ENCODE results near the gene HTRA2.

The HTRA2 gene

GRCh38 chr2:74535440-74535965 is 5.8 kb downstream of the HTRA2 start:
- H3K9me3 Mint-ChIP-seq = peaks cover 3% of the 10 kb centered on the region
- H3K4me1 Mint-ChIP-seq = peaks cover 40% of the 10 kb centered on the region
- no peak for ATAC-seq (ENCODE audit: low read depth)
- H3K4me3 Mint-ChIP-seq = no peak overlapping the region
- peaks cover 3% of the 10 kb centered on the region for H3K36me3 Mint-ChIP-seq
- no peaks in the 10 kb centered on the region for H3K27me3 Mint-ChIP-seq
- H3K27ac Mint-ChIP-seq = no peak overlapping the region
- DNase-seq (ENCODE audit: low spot score in 2 of 2) = no peak

DNA sequence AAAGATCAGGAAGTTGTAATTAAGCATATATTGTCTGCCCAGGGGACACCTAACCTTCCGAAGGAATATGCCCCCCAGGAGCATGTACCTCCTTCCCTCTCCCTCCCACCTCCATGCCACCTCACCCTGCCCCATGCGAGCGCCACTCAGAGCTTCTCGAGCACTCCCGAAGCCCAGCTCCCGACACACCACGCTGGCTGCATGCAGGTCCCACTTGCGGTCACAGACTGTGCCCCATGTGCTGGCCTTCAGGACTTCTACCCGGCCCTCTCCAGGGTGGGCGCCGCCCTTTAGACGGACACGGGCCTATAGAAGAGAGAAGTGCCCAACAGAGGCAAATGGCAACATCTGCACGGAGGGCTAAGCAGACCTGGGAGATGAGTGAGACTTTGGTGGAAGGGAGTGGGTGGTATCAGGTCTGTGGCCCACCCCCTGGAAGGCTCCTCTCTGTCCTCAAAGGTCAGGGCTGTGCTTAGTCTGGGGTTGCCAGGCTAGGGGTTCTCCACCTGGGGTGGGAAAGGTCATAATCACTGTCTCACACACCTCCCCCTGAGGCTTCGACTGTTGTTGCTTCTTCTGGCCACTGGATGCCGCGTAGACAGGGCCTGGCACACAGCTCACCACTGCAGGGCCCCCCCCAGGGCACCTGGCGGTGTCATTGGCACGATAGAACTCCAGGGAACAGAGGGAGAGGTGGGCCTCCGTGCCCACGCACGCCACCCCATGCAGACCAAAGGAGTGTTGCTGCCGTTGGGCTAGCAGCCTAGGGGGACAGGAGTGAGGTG is 6.6 kb downstream of the HTRA2 start:
- peaks cover 34% of the 10 kb centered on the region for H3K4me1 Mint-ChIP-seq
- no peak overlapping the region for H3K4me3 Mint-ChIP-seq
- H3K27ac Mint-ChIP-seq = no peak overlapping the region
- H3K9me3 Mint-ChIP-seq = peaks cover 3% of the 10 kb centered on the region
- no peaks in the 10 kb centered on the region for H3K27me3 Mint-ChIP-seq
- peaks cover 3% of the 10 kb centered on the region for H3K36me3 Mint-ChIP-seq
- ATAC-seq (ENCODE audit: low read depth) (no peak), DNase-seq (ENCODE audit: low spot score in 2 of 2) (no peak)

- H3K36me3 Mint-ChIP-seq = peaks cover 3% of the 10 kb centered on the region
- DNase-seq (ENCODE audit: low spot score in 2 of 2) (no peak), ATAC-seq (ENCODE audit: low read depth) (no peak)
- H3K27me3 Mint-ChIP-seq = no peaks in the 10 kb centered on the region
- H3K9me3 Mint-ChIP-seq = peaks cover 3% of the 10 kb centered on the region
- no peak overlapping the region for H3K4me3 Mint-ChIP-seq
- peaks cover 27% of the 10 kb centered on the region for H3K4me1 Mint-ChIP-seq
- peak overlapping the region; percentile 99 for H3K27ac Mint-ChIP-seq
Measured at GRCh38 chr2:74537140-74537539, 7.4 kb downstream of the HTRA2 start.

DNA sequence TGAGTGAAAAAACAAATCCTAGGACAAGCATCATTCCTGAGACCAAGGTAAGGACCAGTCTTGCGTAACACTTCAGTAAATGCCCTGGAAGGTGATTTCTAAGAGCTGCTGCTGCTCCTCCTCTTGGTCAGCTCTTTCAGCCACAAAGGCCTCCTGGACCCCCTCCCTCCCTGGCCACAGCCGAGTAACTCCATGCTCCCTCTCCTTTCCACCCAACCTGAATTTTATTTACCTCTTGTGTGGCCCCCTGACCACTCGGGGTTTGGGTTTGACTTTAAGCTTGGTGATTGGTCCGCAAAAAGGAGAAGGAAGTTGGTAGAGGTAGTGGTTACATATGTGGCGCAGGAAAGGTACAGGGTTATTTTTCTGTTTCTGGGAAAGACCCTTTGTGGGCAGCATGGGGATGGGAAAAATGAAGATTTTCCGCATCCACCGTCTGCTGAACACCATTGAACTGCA is 9.2 kb downstream of the HTRA2 start:
- peak overlapping the region; percentile 99 for H3K27ac Mint-ChIP-seq

GRCh38 chr2:74540291-74540690 is 10.6 kb downstream of the HTRA2 start:
- H3K9me3 Mint-ChIP-seq = peaks cover 3% of the 10 kb centered on the region
- H3K27ac Mint-ChIP-seq = no peak overlapping the region
- ATAC-seq (ENCODE audit: low read depth) (no peak), DNase-seq (ENCODE audit: low spot score in 2 of 2) (no peak)
- no peaks in the 10 kb centered on the region for H3K27me3 Mint-ChIP-seq
- peak overlapping the region; percentile 44 for H3K4me3 Mint-ChIP-seq
- H3K4me1 Mint-ChIP-seq = peaks cover 25% of the 10 kb centered on the region
- H3K36me3 Mint-ChIP-seq = peaks cover 5% of the 10 kb centered on the region

More for the DNA sequence above, 9.2 kb downstream of the HTRA2 start:
- Mint-ChIP-seq H3K27me3 (no peaks in the 10 kb centered on the region), H3K4me3 (peak overlapping the region; percentile 94), H3K9me3 (peaks cover 3% of the 10 kb centered on the region), H3K36me3 (peaks cover 5% of the 10 kb centered on the region), H3K4me1 (peaks cover 25% of the 10 kb centered on the region)
- ATAC-seq (ENCODE audit: low read depth) = peak; percentile 96
- DNase-seq (ENCODE audit: low spot score in 2 of 2) = peak in 1 of 2 donors; percentile 29

DNA sequence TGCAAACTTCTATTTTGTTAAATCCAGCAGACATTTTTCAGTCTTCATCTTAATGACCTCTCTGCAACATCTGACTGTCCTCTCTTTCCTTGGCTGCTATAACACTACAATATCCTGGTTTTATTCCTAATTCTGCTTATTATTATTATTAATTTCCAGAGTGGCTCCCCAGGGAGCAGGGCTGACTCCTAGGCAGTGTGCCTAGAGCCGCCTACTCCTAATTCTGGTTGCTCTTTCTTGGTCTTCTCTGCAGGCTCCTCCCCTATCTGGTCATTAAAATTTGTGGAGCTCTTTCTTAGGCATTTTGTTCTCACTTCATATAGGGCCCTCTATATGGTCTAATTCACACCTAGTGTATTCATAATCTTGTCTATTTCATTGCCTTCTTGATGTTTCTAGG is 13.2 kb downstream of the HTRA2 start:
- Mint-ChIP-seq H3K27ac (no peak overlapping the region), H3K4me1 (peaks cover 18% of the 10 kb centered on the region), H3K9me3 (peaks cover 3% of the 10 kb centered on the region), H3K27me3 (peaks cover 3% of the 10 kb centered on the region), H3K36me3 (peaks cover 6% of the 10 kb centered on the region), H3K4me3 (no peak overlapping the region)
- DNase-seq (ENCODE audit: low spot score in 2 of 2) (no peak), ATAC-seq (ENCODE audit: low read depth) (no peak)

DNA sequence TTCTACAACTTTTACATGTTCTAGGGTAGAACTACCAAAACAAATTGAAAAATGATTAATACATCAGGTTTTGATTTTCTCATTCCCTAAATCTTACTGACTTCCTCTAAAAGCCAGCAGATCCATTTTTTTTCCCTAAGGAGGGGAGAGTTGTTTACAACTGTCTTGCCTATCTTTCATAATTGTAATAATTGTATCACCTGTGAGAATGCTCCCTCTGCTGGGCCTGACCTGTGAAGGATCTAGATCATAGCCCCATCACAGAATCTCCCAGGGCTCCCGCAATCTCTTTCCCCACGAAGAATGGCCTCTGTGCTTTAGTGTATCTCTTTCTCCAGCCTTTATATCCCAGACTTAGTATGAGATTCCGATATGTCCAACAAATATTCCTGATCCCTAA is 14.9 kb downstream of the HTRA2 start:
- H3K27ac Mint-ChIP-seq = no peak overlapping the region
- peaks cover 12% of the 10 kb centered on the region for H3K4me1 Mint-ChIP-seq
- no peaks in the 10 kb centered on the region for H3K9me3 Mint-ChIP-seq
- DNase-seq (ENCODE audit: low spot score in 2 of 2) (no peak), ATAC-seq (ENCODE audit: low read depth) (peak; percentile 32)
- no peak overlapping the region for H3K4me3 Mint-ChIP-seq
- H3K36me3 Mint-ChIP-seq = peaks cover 3% of the 10 kb centered on the region
- peaks cover 8% of the 10 kb centered on the region for H3K27me3 Mint-ChIP-seq

GRCh38 chr2:74546004-74546403 is 16.3 kb downstream of the HTRA2 start:
- H3K4me3 Mint-ChIP-seq = no peak overlapping the region
- H3K27me3 Mint-ChIP-seq = peaks cover 12% of the 10 kb centered on the region
- no peaks in the 10 kb centered on the region for H3K9me3 Mint-ChIP-seq
- DNase-seq (ENCODE audit: low spot score in 2 of 2) (no peak), ATAC-seq (ENCODE audit: low read depth) (no peak)
- peaks cover 10% of the 10 kb centered on the region for H3K4me1 Mint-ChIP-seq
- peaks cover 3% of the 10 kb centered on the region for H3K36me3 Mint-ChIP-seq
- H3K27ac Mint-ChIP-seq = no peak overlapping the region

DNA sequence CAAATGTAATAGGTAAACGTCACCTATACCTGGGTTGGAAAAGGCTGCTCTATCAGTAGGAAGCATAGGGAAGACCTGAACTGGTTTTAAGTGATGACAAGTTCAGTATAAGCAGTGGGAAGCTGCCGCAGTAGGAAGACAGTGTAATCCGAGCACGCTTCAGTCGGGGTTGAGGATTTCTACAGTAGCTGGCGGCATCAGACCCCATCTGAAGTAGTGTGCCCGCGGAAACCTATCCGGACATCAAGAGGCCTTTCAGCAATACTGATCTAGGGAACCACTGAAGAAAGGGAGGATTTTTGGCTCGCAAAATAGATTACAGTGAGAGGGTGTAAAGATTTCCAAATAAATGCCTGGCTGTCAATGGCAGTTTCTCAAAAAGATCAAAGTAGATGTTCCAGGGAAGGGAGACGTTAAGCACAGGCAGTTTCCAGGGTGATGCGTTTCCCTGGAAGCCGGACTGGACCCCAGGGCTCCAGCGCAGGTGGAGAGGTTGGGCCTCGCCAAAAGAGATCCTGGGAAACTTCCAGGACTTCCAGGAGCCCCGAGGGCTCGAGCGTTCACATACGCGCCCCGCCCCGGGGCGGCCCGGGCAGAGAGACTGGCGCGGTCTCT is 18.7 kb downstream of the HTRA2 start:
- Mint-ChIP-seq H3K27ac (peak overlapping the region; percentile 10), H3K4me3 (peak overlapping the region; percentile 78), H3K9me3 (no peaks in the 10 kb centered on the region), H3K27me3 (peaks cover 15% of the 10 kb centered on the region), H3K36me3 (peaks cover 2% of the 10 kb centered on the region), H3K4me1 (peaks cover 26% of the 10 kb centered on the region)
- no peak for ATAC-seq (ENCODE audit: low read depth)
- DNase-seq (ENCODE audit: low spot score in 2 of 2) = no peak

DNA sequence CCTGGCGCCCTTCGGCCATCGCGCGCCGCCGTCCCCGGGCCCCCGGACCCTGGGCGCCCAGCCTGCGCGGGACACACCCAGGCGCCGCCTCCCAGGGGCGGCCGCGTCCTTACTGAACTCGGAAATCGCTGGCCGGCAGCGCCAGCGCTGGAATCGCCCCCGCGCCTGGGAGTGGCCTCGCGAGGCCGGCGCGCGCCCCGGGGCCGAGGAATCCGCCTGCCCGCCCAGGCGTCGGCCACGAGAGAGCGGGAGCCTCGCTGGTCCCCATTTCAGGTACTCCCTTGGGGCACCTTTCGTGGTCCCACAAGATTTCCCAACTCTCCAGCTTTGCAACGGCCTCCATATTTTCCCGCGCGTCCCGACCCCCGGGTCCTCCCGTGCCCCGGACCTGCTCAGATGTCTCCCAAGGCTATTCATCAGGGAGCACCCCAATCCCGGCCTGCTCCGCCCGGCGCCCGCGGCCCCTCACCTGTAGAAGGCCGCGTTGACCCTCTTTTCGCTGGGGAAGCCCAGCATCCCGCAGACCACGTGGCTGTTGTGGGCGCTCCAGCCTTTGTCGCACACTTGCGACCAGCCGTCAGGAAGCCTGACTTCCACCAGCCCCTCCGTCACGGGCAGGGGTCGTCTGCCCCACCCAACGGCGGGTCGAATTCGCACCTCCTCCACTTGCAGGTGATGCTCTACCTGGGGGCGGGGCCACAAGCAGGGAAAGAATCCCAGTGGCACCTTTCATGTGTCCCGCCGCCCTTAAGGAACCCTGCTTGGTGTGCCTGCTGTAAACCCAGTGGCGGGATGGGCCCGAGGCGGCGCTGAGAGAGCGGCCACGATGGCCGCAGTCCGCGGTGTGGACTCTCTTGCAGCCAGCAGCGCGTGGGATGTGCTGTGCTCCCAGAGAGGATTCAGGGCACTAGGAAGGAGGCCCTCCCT is 19.4 kb downstream of the HTRA2 start:
- no peaks in the 10 kb centered on the region for H3K9me3 Mint-ChIP-seq

GRCh38 chr2:74550231-74550630 is 20.5 kb downstream of the HTRA2 start:
- H3K36me3 Mint-ChIP-seq = peaks cover 2% of the 10 kb centered on the region
- H3K4me1 Mint-ChIP-seq = peaks cover 30% of the 10 kb centered on the region
- peak overlapping the region; percentile 27 for H3K4me3 Mint-ChIP-seq
- peaks cover 15% of the 10 kb centered on the region for H3K27me3 Mint-ChIP-seq
- H3K27ac Mint-ChIP-seq = no peak overlapping the region
- ATAC-seq (ENCODE audit: low read depth) (no peak), DNase-seq (ENCODE audit: low spot score in 2 of 2) (no peak)
- no peaks in the 10 kb centered on the region for H3K9me3 Mint-ChIP-seq

More for the DNA sequence above, 19.4 kb downstream of the HTRA2 start:
- DNase-seq (ENCODE audit: low spot score in 2 of 2) (no peak), ATAC-seq (ENCODE audit: low read depth) (peak; percentile 29)
- Mint-ChIP-seq H3K27ac (peak overlapping the region; percentile 5), H3K4me3 (peak overlapping the region; percentile 78), H3K27me3 (peaks cover 15% of the 10 kb centered on the region), H3K36me3 (peaks cover 2% of the 10 kb centered on the region), H3K4me1 (peaks cover 30% of the 10 kb centered on the region)

- ATAC-seq (ENCODE audit: low read depth) (no peak), DNase-seq (ENCODE audit: low spot score in 2 of 2) (no peak)
- H3K27ac Mint-ChIP-seq = peak overlapping the region; percentile 12
- no peaks in the 10 kb centered on the region for H3K36me3 Mint-ChIP-seq
- H3K4me1 Mint-ChIP-seq = peaks cover 33% of the 10 kb centered on the region
- no peak overlapping the region for H3K4me3 Mint-ChIP-seq
- H3K9me3 Mint-ChIP-seq = no peaks in the 10 kb centered on the region
- peaks cover 15% of the 10 kb centered on the region for H3K27me3 Mint-ChIP-seq
Measured at GRCh38 chr2:74551530-74551929, 21.8 kb downstream of the HTRA2 start.

GRCh38 chr2:74551942-74552913 is 22.5 kb downstream of the HTRA2 start:
- H3K36me3 Mint-ChIP-seq = peaks cover 3% of the 10 kb centered on the region
- peaks cover 36% of the 10 kb centered on the region for H3K4me1 Mint-ChIP-seq
- H3K27ac Mint-ChIP-seq = peak overlapping the region; percentile 33
- H3K27me3 Mint-ChIP-seq = peaks cover 13% of the 10 kb centered on the region
- H3K4me3 Mint-ChIP-seq = peak overlapping the region; percentile 48
- ATAC-seq (ENCODE audit: low read depth) (no peak), DNase-seq (ENCODE audit: low spot score in 2 of 2) (no peak)
- no peaks in the 10 kb centered on the region for H3K9me3 Mint-ChIP-seq
